H9 (cell line): ENCODE measurements around the gene DSCAM. TPM values are rescaled to one million over a fixed set of nuclear protein-coding genes. Genes with fewer than 3 reads are reported as not detected.

Source experiments
- DNase-seq: peaks from one replicate; pipeline ENCODE4 v3.0.0-alpha.2; 2017
- H2AFZ ChIP-seq: one replicate; pipeline ENCODE4 v1.6.1; 2013; ENCODE audit warnings: mild to moderate bottlenecking, low read length, control low read depth, moderate library complexity
- H2AK5ac ChIP-seq: 2 replicates; pipeline ENCODE4 v1.6.1; 2013; ENCODE audit warnings: low read length, control low read depth, mixed read lengths; ENCODE audit not compliant: insufficient read length
- H2BK120ac ChIP-seq: one replicate; pipeline ENCODE4 v1.6.1; 2013; ENCODE audit warnings: low read depth, mild to moderate bottlenecking, low read length, control low read depth, inconsistent platforms; ENCODE audit not compliant: poor library complexity, severe bottlenecking
- H2BK12ac ChIP-seq: 2 replicates; pipeline ENCODE4 v1.6.1; 2013; ENCODE audit warnings: low read length, control low read depth, mixed read lengths, low read depth; ENCODE audit not compliant: insufficient read length
- H2BK15ac ChIP-seq: 2 replicates; pipeline ENCODE4 v1.6.1; 2013; ENCODE audit warnings: low read depth, low read length, control low read depth
- H2BK20ac ChIP-seq: one replicate; pipeline ENCODE4 v1.6.1; 2013; ENCODE audit warnings: low read depth, mild to moderate bottlenecking, low read length, control low read depth, inconsistent platforms; ENCODE audit not compliant: poor library complexity, severe bottlenecking
- H2BK5ac ChIP-seq: 2 replicates; pipeline ENCODE4 v1.6.1; 2013; ENCODE audit warnings: low read length, control low read depth, mixed read lengths; ENCODE audit not compliant: insufficient read length
- H3K14ac ChIP-seq: 2 replicates; pipeline ENCODE4 v1.6.1; 2013; ENCODE audit warnings: low read length, control low read depth; ENCODE audit not compliant: insufficient read depth
- H3K18ac ChIP-seq: 2 replicates; pipeline ENCODE4 v1.6.1; 2013; ENCODE audit warnings: low read depth, mild to moderate bottlenecking, mixed read lengths, low read length, control low read depth; ENCODE audit not compliant: insufficient read length
- H3K23ac ChIP-seq: 2 replicates; pipeline ENCODE4 v1.6.1; 2013; ENCODE audit warnings: low read length, control low read depth, mixed read lengths, low read depth; ENCODE audit not compliant: insufficient read length
- H3K23me2 ChIP-seq: 2 replicates; pipeline ENCODE4 v1.6.1; 2013; ENCODE audit warnings: low read depth, mild to moderate bottlenecking, mixed read lengths, low read length, control low read depth; ENCODE audit not compliant: insufficient read length, poor library complexity, severe bottlenecking
- H3K27ac ChIP-seq: 2 replicates; pipeline ENCODE4 v1.5.1; 2013; ENCODE audit warnings: low read length, control low read depth, mixed read lengths, low read depth; ENCODE audit not compliant: insufficient read length
- H3K27me3 ChIP-seq: 2 replicates; pipeline ENCODE4 v1.6.1; 2013; ENCODE audit warnings: low read length, control low read depth, inconsistent platforms; ENCODE audit not compliant: insufficient read depth
- H3K4ac ChIP-seq: 2 replicates; pipeline ENCODE4 v1.6.1; 2013; ENCODE audit warnings: low read depth, mild to moderate bottlenecking, control low read depth, inconsistent platforms, low read length, moderate library complexity
- H3K4me1 ChIP-seq: 2 replicates; pipeline ENCODE4 v1.6.1; 2013; ENCODE audit warnings: low read length, control low read depth, inconsistent platforms; ENCODE audit not compliant: insufficient read depth
- H3K4me2 ChIP-seq: 2 replicates; pipeline ENCODE4 v1.6.1; 2013; ENCODE audit warnings: low read length, control low read depth, mixed read lengths; ENCODE audit not compliant: insufficient read length, insufficient read depth
- H3K56ac ChIP-seq: 2 replicates; pipeline ENCODE4 v1.6.1; 2013; ENCODE audit warnings: low read depth, mild to moderate bottlenecking, mixed read lengths, low read length, control low read depth; ENCODE audit not compliant: insufficient read length
- H3K79me1 ChIP-seq: 2 replicates; pipeline ENCODE4 v1.6.1; 2013; ENCODE audit warnings: low read depth, mild to moderate bottlenecking, moderate library complexity, low read length, control low read depth, inconsistent platforms; ENCODE audit not compliant: insufficient read depth, poor library complexity, severe bottlenecking
- H3K79me2 ChIP-seq: 2 replicates; pipeline ENCODE4 v1.6.1; 2013; ENCODE audit warnings: low read length, control low read depth, inconsistent platforms; ENCODE audit not compliant: insufficient read depth
- H3K9ac ChIP-seq: 2 replicates; pipeline ENCODE4 v1.6.1; 2013; ENCODE audit warnings: low read length, control low read depth, mixed read lengths; ENCODE audit not compliant: insufficient read length; ENCODE audit errors: extremely low read depth
- H3K9me3 ChIP-seq: one replicate; pipeline ENCODE4 v1.6.1; 2013; ENCODE audit warnings: low read depth, low read length, inconsistent platforms; ENCODE audit not compliant: control insufficient read depth
- H3T11ph ChIP-seq: one replicate; pipeline ENCODE4 v1.6.1; 2013; ENCODE audit warnings: mild to moderate bottlenecking, low read length, control low read depth, inconsistent platforms
- H4K20me1 ChIP-seq: one replicate; pipeline ENCODE4 v1.6.1; 2013; ENCODE audit not compliant: control insufficient read depth, insufficient read length, insufficient read depth
- H4K5ac ChIP-seq: 2 replicates; pipeline ENCODE4 v1.6.1; 2013; ENCODE audit warnings: low read depth, mild to moderate bottlenecking, mixed read lengths, low read length, control low read depth; ENCODE audit not compliant: insufficient read length
- H4K8ac ChIP-seq: replicated peaks from 2 replicates; pipeline ENCODE4 v1.6.1; 2013; ENCODE audit warnings: low read length, control low read depth, mixed read lengths, low read depth; ENCODE audit not compliant: insufficient read length
- H4K91ac ChIP-seq: 2 replicates; pipeline ENCODE4 v1.6.1; 2013; ENCODE audit warnings: low read depth, mild to moderate bottlenecking, moderate library complexity, mixed read lengths, low read length, control low read depth; ENCODE audit not compliant: insufficient read length
- H3K27ac Mint-ChIP-seq, 3 experiments: 2 replicates in 2 of 3; 3 replicates in 1 of 3; pipeline ENCODE4 v1.8.0; 2020 to 2021; ENCODE audit warnings: mixed read lengths in 3 of 3, mild to moderate bottlenecking in 1 of 3, moderate library complexity in 1 of 3
- H3K27me3 Mint-ChIP-seq: 2 replicates; pipeline ENCODE4 v1.8.0; 2021; ENCODE audit warnings: low read depth, mild to moderate bottlenecking, moderate library complexity, mixed read lengths
- H3K36me3 Mint-ChIP-seq, 3 experiments: 2 replicates in 2 of 3; 3 replicates in 1 of 3; pipeline ENCODE4 v1.8.0; 2020 to 2021; ENCODE audit warnings: low read depth in 3 of 3, mixed read lengths in 3 of 3; ENCODE audit not compliant: insufficient read depth in 1 of 3
- H3K4me1 Mint-ChIP-seq, 2 experiments: 2 replicates each; pipeline ENCODE4 v1.8.0; 2020; ENCODE audit warnings: mixed read lengths in 2 of 2
- H3K4me3 Mint-ChIP-seq, 2 experiments: 2 replicates in 1 of 2; 3 replicates in 1 of 2; pipeline ENCODE4 v1.8.0; 2020 to 2021; ENCODE audit warnings: mild to moderate bottlenecking in 2 of 2, mixed read lengths in 2 of 2, moderate library complexity in 1 of 2
- H3K9me3 Mint-ChIP-seq, 2 experiments: 2 replicates in 1 of 2; 3 replicates in 1 of 2; pipeline ENCODE4 v1.8.0; 2020; ENCODE audit warnings: mild to moderate bottlenecking in 2 of 2, mixed read lengths in 2 of 2, moderate library complexity in 1 of 2
- WGBS: extraction: QIAGEN DNeasy Blood & Tissue Kit; methylation state at CpG from one replicate; pipeline ENCODE4 v1.1.7; 2013; ENCODE audit warnings: missing lambda C conversion rate, low lambda C conversion rate, mixed read lengths; ENCODE audit not compliant: insufficient read length; ENCODE audit errors: extremely low coverage; 5-methylcytosine and 5-hydroxymethylcytosine counted together
- total RNA-seq: library from RNA; stranded (reverse); gene quantifications from 2 replicates; pipeline ENCODE4 v1.2.1, GENCODE V29; 2021
- TF ChIP-seq, protein P1 (sequence below): fragments of 200-600 bp; sonication (generic); conservative IDR thresholded peaks from 3 replicates; pipeline ENCODE4 v1.8.0; 2021; ENCODE audit warnings: antibody characterized with exemption, mild to moderate bottlenecking

DSCAM gene
- total RNA-seq, 1 experiment from 2014 or later: 0.17 TPM

DNA sequence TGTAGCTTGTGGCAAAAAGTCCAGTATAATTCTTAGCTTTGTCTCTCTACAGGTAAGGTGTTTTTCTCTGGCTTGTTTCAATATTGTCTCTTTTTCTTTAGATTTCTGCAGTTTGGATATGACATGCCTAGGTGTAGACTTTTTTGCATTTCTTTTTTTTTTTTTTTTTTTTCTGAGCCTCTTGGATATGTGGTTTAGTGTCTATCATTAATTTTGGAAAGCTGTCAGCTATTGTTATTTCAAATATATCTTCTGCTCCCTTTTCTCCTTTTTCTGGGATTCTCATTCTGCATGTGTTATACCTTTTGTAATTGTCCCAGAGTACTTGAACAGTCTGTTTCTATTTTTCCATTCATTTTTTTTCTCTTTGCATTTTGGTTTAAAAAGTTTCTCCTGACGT is 243.2 kb downstream of the DSCAM start:
- peaks cover 4 to 31% (median 9%) of the 10 kb centered on the region in 3 experiments; a peak in 5 of 7 replicates for H3K36me3 Mint-ChIP-seq
- no peak overlapping the region for H3K4me3 Mint-ChIP-seq
- TF ChIP-seq, protein P1, sequence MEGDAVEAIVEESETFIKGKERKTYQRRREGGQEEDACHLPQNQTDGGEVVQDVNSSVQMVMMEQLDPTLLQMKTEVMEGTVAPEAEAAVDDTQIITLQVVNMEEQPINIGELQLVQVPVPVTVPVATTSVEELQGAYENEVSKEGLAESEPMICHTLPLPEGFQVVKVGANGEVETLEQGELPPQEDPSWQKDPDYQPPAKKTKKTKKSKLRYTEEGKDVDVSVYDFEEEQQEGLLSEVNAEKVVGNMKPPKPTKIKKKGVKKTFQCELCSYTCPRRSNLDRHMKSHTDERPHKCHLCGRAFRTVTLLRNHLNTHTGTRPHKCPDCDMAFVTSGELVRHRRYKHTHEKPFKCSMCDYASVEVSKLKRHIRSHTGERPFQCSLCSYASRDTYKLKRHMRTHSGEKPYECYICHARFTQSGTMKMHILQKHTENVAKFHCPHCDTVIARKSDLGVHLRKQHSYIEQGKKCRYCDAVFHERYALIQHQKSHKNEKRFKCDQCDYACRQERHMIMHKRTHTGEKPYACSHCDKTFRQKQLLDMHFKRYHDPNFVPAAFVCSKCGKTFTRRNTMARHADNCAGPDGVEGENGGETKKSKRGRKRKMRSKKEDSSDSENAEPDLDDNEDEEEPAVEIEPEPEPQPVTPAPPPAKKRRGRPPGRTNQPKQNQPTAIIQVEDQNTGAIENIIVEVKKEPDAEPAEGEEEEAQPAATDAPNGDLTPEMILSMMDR: no peak

More for the DNA sequence above, 243.2 kb downstream of the DSCAM start:
- Histone ChIP-seq H3K79me1 (no peaks in the 10 kb centered on the region), H3K23me2 (no peaks in the 10 kb centered on the region), H2AK5ac (no peak overlapping the region), H3K4me1 (no peaks in the 10 kb centered on the region), H2BK15ac (no peak overlapping the region), H3K4me2 (no peak overlapping the region), H3K79me2 (no peaks in the 10 kb centered on the region), H4K91ac (no peak overlapping the region), H3K4ac (no peak overlapping the region), H4K8ac (no peak overlapping the region), H2AFZ (no peak overlapping the region), H2BK120ac (no peak overlapping the region), H4K20me1 (no peaks in the 10 kb centered on the region), H3T11ph (no peak overlapping the region), H3K14ac (no peak overlapping the region), H3K23ac (no peak overlapping the region), H2BK12ac (no peak overlapping the region), H2BK5ac (no peak overlapping the region), H4K5ac (no peak overlapping the region), H3K56ac (no peak overlapping the region), H3K27me3 (no peaks in the 10 kb centered on the region), H3K9me3 (no peaks in the 10 kb centered on the region), H3K27ac (no peak overlapping the region), H3K9ac (no peak overlapping the region), H2BK20ac (no peak overlapping the region), H3K18ac (no peak overlapping the region)
- H3K27me3 Mint-ChIP-seq: no peaks in the 10 kb centered on the region; the same call in 1 of the 2 replicates
- no CpG with 5 or more reads among the region's 1 CpG for WGBS
- H3K27ac Mint-ChIP-seq: no peak overlapping the region
- DNase-seq: no peak
- H3K9me3 Mint-ChIP-seq: peaks cover 26 to 33% of the 10 kb centered on the region in 2 experiments
- 0 out of 4 replicates have a peak, but pooled peaks cover 2 to 3% of the 10 kb centered on the region in 2 experiments for H3K4me1 Mint-ChIP-seq
